Measurements from ENCODE around the gene MKLN1.
"Not testable (repeated sequence)": the region's sequence is repeated elsewhere in the genome, so short reads cannot be mapped to it uniquely, and the experiment has no call there.

MKLN1 gene

GRCh38 chr7:131312838-131313237, 14.8 kb upstream of the MKLN1 start:
- DNase-seq (ENCODE audit: low spot score), result no peak

- no peak for DNase-seq (ENCODE audit: low spot score)
Measured at GRCh38 chr7:131320603-131321002, 7.1 kb upstream of the MKLN1 start.

GRCh38 chr7:131321656-131322055, 6.0 kb upstream of the MKLN1 start:
- DNase-seq (ENCODE audit: low spot score), result no peak

- DNase-seq (ENCODE audit: low spot score), result no peak
Measured at GRCh38 chr7:131322061-131322460, 5.6 kb upstream of the MKLN1 start.

GRCh38 chr7:131322861-131323260, 4.8 kb upstream of the MKLN1 start:
- no peak for DNase-seq (ENCODE audit: low spot score)

DNA sequence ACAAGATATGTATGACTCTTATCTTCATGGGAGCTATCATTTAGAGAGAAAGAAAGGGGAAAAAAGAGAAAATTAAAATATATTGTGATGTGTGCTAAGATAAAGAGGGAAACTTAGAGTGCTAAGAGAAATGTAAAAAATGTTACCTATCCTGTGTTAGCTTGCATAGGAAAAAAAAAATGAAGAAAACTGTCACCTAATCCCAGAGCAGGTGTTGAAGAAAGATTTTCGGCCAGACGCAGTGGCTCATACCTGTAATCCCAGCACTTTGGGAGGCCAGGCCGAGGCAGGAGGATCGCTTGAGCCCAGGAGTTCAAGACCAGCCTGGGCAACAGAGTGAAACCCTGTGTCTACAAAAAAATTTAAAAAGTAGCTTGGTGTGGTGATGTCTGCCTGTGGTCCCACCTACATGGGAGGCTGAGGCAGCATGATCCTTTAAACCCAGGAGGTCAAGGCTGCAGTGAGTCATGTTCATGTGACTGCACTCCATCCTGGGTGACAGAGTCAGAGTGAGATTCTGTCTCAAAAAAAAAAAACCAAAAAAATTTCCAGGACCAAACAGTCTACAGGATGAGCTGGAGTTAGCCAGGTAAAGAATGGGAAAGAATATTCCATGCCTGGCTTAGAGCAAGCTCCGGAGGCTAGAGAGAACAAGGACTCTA, 2.4 kb upstream of the MKLN1 start:
- DNase-seq (ENCODE audit: low spot score), result no peak

DNA sequence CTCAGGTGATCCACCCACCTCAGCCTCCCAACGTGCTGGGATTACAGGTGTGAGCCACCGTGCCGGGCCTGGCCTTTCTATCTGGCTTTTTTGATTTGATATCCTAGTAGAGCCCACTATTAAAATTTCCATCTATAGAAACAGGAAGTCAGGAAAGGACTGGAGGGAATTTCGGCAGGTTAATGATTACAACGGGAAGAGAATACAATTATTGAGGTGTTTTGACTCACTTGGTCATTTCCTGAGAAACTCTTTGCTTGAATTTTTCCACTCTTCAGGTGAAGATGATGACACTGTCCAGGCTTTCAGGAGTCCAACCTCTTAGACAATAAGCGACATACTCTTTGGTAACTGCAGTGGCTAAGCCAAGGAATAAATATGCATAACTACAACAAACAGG, 1.1 kb upstream of the MKLN1 start:
- DNase-seq (ENCODE audit: low spot score), result no peak

GRCh38 chr7:131327049-131327625, 539 bp upstream of the MKLN1 start:
- DNase-seq (ENCODE audit: low spot score), result peak; percentile 73

DNA sequence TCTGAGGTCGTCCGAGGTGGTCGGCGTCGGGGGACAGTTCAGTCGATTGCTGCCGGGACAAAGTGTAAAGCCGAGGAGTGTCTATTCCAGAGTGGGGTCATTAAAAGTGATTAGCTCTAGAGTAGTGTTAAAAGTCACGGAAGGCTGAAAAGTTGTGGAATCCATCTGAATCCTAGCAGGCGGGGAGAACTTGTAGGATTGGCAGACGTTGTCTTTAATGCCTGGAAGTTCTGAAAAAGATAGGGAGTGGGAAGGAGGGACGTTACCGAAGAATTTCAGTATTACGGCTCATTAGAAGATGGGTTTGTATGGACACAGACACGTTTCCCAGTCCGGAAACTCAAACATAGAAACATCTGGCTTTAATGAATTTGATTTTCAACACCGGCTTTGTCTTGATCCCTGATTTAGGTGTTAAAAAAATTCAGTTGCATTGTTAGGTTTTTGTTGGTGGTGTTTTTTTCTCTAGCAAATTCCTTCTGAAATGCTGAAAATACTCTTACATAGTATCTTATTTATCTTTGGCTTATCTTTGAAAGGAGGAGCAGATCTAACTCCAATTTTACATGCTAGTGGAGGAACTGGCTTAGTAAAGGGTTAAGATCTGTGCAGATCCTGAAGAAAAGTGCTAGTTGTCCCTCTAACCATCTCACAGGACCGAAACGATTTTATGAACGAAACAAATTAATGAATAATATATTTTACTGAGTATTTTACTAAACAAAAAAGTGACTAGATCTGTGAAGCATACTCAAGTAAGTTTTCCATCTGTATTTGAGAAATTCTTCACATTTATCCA, 900 bp downstream of the MKLN1 start:
- no peak for DNase-seq (ENCODE audit: low spot score)

DNA sequence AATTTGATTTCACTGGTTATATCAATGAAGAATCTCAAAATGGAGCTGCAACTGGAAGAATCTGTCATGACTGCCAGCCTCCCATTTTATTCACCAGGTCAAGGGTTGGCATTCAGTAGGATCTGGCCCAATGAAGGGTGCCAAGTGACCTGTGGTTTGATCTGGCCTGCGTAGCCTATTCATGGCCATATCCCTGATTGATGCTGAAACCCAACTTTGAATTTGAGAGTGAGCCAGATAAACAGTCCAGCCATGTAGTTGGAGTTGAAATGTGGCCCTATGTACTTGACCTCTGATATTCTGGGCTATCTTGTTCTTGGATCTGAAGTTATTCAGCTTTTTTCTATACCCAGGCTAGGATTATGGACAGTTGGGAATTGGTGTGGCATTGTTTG, 1.5 kb downstream of the MKLN1 start:
- peak; percentile 13 for DNase-seq (ENCODE audit: low spot score)

GRCh38 chr7:131330299-131330698, 2.6 kb downstream of the MKLN1 start:
- DNase-seq (ENCODE audit: low spot score), result no peak

- DNase-seq (ENCODE audit: low spot score), result no peak
Measured at GRCh38 chr7:131331806-131332205, 4.1 kb downstream of the MKLN1 start.

GRCh38 chr7:131332729-131333128, 5.1 kb downstream of the MKLN1 start:
- DNase-seq (ENCODE audit: low spot score), result not testable (repeated sequence)

GRCh38 chr7:131335639-131336381, 8.1 kb downstream of the MKLN1 start:
- DNase-seq (ENCODE audit: low spot score), result no peak

- no peak for DNase-seq (ENCODE audit: low spot score)
Measured at GRCh38 chr7:131336956-131337355, 9.3 kb downstream of the MKLN1 start.

DNA sequence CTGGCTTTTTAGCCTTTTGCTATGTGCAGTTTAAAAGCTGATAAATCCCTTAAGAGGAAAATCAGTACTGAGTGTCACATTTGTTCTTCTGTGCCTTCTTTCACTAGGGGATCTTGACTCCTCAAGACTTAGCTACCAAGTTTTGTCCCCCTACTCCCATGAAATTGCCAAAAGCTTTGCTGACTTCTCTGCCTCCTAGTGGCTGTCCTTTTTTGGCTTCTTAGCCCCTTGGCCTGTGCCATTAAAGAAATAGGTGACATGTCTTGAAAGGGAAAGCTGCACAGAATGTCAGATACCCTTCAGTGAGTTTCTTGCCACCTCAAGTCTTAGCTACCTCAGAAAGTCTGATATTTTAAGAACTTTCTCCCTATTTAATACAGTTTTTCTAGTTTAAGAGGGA, 10.5 kb downstream of the MKLN1 start:
- no peak for DNase-seq (ENCODE audit: low spot score)

- no peak for DNase-seq (ENCODE audit: low spot score)
Measured at GRCh38 chr7:131338691-131339390, 11.2 kb downstream of the MKLN1 start.

DNA sequence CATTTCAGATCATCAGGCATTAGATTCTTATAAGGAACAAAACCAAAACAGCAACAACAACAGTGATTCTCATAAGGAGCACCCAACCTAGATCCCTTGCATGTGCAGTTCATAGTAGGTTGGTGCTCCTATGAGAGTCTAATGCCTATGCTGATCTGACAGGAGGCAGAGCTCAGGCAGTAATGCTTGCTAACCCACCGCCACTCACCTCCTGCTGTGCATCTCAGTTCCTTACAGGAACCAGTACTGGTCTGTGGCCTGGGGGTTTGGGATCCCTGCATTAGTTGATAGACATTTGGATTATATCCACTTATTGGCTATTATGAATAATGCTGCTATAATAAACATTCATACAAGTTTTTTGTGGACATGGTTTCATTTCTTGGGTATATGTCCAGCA, 14.0 kb downstream of the MKLN1 start:
- no peak for DNase-seq (ENCODE audit: low spot score)

DNA sequence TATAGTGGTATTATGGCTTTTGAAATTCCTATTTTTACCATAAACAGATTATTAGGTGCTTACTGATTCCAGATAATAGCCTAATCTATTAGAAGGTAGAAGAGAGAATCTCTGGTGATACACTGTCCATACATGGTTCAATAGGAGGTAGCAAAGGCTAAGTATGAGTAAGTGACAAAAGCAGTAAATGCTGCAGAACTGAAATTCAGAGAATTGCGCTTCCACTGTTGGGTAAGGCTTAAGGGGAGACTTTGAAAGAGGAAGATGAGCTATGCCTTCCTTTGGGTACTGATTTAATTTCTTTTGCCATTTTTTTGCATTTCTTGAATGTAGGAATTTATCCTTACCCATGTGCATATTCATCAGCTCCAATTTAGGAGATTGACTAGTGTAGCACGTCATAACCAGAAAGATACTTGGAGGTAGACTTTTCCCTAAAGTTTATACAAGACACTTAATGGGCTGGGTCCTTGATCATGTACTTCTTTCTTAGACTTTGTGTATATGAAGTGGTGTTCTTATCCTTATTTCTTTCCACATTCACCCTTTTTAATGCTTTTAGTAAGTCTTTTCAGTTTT, 15.3 kb downstream of the MKLN1 start:
- no peak for DNase-seq (ENCODE audit: low spot score)

DNA sequence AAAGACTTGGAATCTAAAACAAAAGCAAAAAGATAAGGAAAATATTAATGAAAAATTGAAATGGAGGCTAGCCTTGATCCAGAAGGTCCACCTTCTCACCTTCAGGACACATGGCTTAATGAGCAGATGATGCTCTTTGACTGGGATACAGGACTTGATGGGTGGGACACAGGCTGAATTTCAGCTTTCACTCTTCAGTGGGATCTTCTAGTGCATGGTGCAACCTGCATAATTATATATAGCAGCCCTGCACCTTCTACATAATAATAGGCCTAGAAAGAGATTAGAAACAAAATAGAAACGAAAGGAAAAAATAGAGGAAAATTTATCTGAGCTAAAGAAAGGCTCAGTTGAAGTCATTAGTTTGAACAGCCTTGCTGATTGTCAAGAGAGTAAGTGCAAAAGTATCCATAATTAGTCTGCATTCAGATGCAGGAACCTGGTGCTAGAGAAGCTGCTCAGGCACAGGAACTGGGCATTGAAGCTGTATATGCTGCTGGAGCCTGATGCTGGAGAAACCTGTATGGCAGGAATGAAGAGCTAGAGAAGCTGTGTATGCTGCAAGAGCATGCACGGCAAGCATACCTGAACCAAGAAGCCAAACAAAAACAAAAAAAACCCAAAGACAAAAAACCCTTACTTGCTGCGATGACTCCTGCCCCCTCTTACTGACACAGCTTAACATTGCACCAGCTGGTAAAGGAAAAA, 19.4 kb downstream of the MKLN1 start:
- DNase-seq (ENCODE audit: low spot score), result no peak

GRCh38 chr7:131352032-131352431, 24.4 kb downstream of the MKLN1 start:
- no peak for DNase-seq (ENCODE audit: low spot score)
